Stimulated activated CD4-positive, alpha-beta T cell treated with anti-CD3 and anti-CD28 coated beads, Interleukin-1b, Interleukin-23, amount 100 ng/mL, for 4 hours (primary cell): ENCODE measurements around the gene EPHA10.

Source experiments
- DNase-seq, 2 donors: peaks; one replicate each; pipeline ENCODE4 v3.0.0-alpha.2; 2020; ENCODE audit warnings: low read depth in 2 of 2

EPHA10 gene

DNA sequence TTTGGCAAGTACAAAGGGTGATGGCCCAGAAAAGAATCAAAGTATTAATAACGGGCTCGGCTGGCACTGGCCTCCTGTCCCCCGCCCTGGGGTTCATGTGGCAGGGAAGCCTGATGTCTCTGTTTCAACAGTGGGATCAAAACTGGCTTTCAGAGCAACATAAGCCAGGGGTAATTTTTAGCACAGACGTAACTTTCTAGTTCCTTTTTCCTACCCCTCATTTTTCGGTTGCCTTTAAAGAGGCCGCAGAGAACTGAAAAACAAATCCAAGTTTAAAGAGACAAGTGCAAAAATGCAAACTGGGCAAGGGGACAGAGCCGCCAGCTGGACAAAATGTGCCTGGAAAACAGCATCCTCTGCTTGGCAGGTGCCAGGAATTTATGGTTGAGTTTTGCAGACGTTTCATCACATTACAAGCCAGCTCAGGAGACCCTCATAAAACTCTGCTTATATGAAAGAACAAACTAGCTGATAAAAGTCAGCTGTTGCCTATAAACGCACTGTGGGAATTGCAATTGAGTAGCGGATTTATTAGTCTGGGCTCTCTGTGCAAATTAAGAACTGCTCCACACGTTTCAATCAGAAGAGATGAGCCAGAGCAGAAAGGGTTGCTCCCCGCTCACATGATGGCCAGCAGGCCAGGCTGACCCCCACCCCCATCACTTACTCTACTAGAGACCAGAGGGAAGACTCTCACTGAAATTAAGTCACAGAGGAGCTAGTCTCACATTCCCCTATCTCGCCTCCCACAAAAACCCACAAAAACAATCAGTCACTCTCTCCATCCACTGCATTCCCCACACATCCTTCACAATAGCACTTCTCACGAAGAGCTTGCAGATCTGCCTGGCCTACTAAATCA, 88.4 kb downstream of the EPHA10 start:
- no peak for DNase-seq

DNA sequence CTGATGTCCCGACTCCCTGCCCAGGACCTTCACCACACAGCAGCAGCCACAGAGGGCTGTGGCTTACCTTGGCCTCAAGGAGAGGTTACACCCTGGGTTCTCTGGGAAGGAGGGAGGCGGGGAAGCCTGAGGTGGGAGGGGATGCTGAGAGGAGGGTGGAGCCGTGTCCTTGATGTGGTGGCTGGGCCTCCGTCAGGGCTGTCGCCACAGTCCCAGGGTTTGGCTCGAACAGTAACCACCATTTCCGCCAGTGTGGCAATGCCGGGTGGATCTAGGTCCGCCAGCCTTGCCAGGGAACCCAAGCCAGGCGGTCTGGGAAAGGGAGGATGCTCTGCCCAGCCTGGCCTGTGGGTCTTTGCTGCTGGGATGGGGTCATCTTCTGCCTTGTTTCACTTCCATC, 91.0 kb downstream of the EPHA10 start:
- DNase-seq: peak in 1 of 2 donors; percentile 22

DNA sequence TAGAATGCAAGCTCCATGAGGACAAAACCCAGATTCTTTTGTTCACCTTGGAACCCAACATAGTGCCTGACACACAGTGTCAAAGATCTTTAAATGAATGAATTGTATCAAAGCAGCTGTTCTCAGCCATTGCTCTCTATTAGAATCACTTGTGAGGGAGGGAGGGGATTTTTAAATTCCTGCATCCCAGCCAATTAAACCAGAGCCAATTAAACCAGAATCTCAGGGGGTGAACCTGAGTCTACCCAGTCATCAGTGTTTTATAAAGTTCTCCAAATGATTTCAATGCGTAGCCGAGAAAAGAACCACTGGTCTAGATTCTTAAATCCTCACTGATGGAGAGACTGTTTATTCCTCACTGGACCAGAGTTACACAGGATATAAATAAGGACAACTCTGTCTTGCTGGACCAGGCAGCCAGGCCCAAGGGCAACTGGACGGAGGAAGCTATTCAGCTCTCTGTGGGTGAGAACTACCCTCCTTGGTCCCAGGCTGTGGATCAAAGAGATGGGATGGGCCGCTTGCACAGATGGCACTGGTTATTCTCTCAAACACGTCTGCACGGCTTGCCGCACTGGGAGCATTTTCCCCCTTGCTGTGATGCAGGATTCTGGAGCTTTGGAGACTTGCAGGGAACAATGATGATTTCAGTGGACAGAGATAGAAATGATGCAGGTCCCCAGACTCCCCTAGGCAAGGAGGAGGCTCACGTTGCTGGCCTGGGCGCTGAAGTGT, 92.6 kb downstream of the EPHA10 start:
- no peak for DNase-seq

DNA sequence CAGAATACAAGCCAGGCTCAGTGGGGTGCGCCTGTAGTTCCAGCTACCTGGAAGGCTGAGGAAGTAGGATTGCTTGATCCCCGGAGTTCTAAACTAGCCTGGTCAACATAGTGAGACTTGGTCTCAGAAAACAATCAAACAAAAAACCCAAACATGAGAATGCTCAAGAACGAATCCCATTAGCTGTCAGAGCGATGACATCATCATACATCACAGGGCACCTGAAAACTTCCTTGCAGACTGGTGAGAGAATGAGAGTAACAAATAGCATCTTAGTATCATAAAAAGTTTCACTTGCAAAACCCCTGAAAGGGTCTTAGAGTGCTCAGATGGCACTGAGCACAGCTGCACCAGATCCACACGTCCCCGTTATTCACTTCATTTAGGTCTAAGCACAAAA, 93.7 kb downstream of the EPHA10 start:
- no peak for DNase-seq

DNA sequence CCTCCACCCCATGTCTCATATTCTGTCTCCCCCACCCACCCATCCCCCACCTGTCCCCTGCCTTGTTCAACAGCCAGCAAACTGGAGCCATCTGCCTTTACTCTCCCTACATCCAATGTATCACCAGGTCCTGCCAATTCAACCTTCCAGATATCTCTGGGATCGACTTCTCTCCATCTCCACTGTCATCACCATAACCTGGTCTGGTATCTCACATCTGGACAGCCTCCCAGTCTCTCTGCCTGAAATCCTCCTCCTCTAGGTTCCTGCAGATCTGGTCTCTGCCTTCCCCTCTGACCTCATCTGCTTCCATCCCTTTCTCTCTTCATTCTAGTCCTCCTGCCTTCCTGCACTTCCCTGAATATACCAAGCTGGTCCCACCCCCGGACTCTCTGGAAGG, 94.8 kb downstream of the EPHA10 start:
- DNase-seq: no peak

DNA sequence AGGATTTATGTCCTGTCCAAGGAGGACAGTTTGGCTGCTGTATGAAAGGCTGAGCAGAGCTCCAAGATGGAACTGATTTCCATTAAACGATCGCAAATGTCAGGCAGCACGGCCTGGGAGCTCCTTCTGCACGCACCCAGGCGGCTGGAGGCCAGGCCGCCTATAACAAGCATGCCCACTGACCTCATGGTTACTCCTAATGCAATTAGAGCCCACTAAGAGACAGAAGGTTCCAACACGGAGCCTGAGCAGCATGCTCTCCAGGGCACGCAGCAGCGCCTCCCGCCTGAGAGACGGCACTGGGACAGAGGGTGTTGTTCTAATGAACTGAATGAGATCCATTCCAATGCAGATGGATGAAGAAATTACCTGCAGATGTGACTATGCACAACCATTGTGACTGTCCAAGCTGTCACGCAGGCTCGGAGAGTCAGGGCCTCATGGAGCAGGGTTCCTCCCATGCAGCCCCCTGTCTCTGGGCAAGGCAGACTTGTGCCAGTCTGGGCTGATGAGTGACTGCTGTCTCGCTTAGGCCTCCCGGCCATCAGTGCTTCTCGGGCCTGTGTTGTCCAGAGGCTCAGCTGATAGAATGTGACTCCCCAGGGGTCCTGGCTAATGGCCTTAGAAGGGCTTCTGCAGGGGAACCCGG, 97.8 kb downstream of the EPHA10 start:
- no peak for DNase-seq

DNA sequence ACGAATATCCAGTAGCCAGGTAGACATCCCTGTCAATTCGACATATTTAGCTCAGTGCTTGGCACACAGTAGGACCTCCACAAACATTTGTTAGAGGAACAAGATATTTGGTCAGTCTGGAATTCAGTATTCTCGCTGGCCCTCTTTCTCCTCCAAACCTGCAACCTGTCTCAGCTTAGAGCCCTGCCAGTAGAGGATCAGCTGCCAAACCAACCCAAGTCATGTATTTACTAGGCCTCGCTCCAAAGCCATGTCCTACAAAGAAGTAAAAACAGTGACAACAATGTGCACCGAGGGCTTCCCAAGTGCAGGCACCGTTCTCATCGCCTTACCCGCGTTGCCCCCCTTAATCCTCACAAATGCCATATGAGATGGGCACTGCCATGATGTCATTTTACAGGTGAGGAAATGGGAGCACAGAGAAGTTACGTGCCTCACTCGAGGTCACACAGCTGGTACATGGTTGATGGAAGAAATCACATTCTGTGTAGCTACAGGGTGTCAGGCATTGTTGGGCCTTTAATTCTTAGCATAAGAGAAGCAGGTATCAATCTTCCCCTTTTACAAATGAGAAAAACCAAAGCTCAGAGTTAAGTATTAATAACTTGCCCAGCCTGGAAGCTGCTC, 98.6 kb downstream of the EPHA10 start:
- no peak for DNase-seq
